H1 (cell line): ENCODE measurements around the gene PTPRT. TPM values are rescaled to one million over a fixed set of nuclear protein-coding genes. Genes with fewer than 3 reads are reported as not detected.

ENCODE experiments used
- CTCF ChIA-PET: fragments of 300-600 bp; sonication (Branson Sonifier 250); formaldehyde crosslinking; loops from one replicate; lab custom pipeline; 2021; ENCODE audit not compliant: partially characterized antibody; lab: Charles Lee
- POLR2A ChIA-PET: fragments of 300-600 bp; sonication (Branson Sonifier 250); formaldehyde crosslinking; loops from one replicate; lab custom pipeline; 2021; ENCODE audit warnings: inconsistent platforms; ENCODE audit not compliant: partially characterized antibody; lab: Charles Lee
- DNase-seq, 2 experiments: peaks; one replicate each; pipeline versions ENCODE4 v3.0.0 to v3.0.0-alpha.2; 2010 to 2022; ENCODE audit warnings: low spot score in 2 of 2, low read depth in 1 of 2, mixed read lengths in 1 of 2
- FAIRE-seq: peaks from 2 replicates; lab custom pipeline; 2011; peaks lifted over from hg19 to GRCh38; lab: Jason Lieb, UNC
- H2AFZ ChIP-seq: 2 replicates; pipeline ENCODE4 v1.8.1; 2012; ENCODE audit warnings: low read length, inconsistent platforms
- H2AK5ac ChIP-seq: 2 replicates; pipeline ENCODE4 v1.6.1; 2013; ENCODE audit warnings: low read depth, low read length
- H2BK120ac ChIP-seq: replicated peaks from 2 replicates; pipeline ENCODE3; 2013; ENCODE audit warnings: low read depth, low read length, inconsistent platforms
- H2BK12ac ChIP-seq: 2 replicates; pipeline ENCODE4 v1.6.1; 2013; ENCODE audit warnings: low read depth, low read length
- H2BK15ac ChIP-seq: 2 replicates; pipeline ENCODE4 v1.6.1; 2013; ENCODE audit warnings: low read length
- H2BK20ac ChIP-seq: 2 replicates; pipeline ENCODE4 v1.6.1; 2013; ENCODE audit warnings: low read length
- H2BK5ac ChIP-seq: 2 replicates; pipeline ENCODE4 v1.6.1; 2013; ENCODE audit warnings: low read depth, low read length
- H3K14ac ChIP-seq: 2 replicates; pipeline ENCODE4 v1.6.1; 2013; ENCODE audit warnings: inconsistent platforms; ENCODE audit not compliant: insufficient read length
- H3K18ac ChIP-seq: 2 replicates; pipeline ENCODE4 v1.6.1; 2013; ENCODE audit warnings: low read length; ENCODE audit errors: extremely low read depth
- H3K23ac ChIP-seq: 2 replicates; pipeline ENCODE4 v1.6.1; 2013; ENCODE audit warnings: inconsistent platforms; ENCODE audit not compliant: insufficient read length
- H3K23me2 ChIP-seq: 2 replicates; pipeline ENCODE4 v1.6.1; 2013; ENCODE audit warnings: low read depth, low read length
- H3K27ac ChIP-seq: 2 replicates; pipeline ENCODE4 v1.6.1; 2011; ENCODE audit warnings: low read depth, low read length, inconsistent platforms
- H3K27me3 ChIP-seq, 4 experiments: replicated peaks in 1 of 4; 1 replicate in 1 of 4; 2 replicates in 3 of 4; pipeline versions ENCODE4 v1.6.1 to v1.8.1; 2011 to 2013; ENCODE audit warnings: low read length in 3 of 4, mild to moderate bottlenecking in 3 of 4, inconsistent platforms in 2 of 4, mixed read lengths in 2 of 4, moderate library complexity in 1 of 4; ENCODE audit not compliant: control insufficient read depth in 3 of 4, insufficient read depth in 3 of 4; ENCODE audit errors: extremely low read depth in 1 of 4
- H3K36me3 ChIP-seq, 4 experiments: 2 replicates each; pipeline versions ENCODE4 v1.6.1 to v1.8.1; 2011 to 2013; ENCODE audit warnings: mild to moderate bottlenecking in 4 of 4, low read length in 3 of 4, moderate library complexity in 2 of 4, control low read depth in 1 of 4, inconsistent platforms in 1 of 4; ENCODE audit not compliant: insufficient read depth in 4 of 4, control insufficient read depth in 2 of 4
- H3K4ac ChIP-seq: replicated peaks from 2 replicates; pipeline ENCODE3; 2013; ENCODE audit warnings: low read length, low read depth, mixed read lengths, inconsistent platforms; ENCODE audit not compliant: insufficient read length
- H3K4me1 ChIP-seq, 4 experiments: replicated peaks in 1 of 4; 1 replicate in 1 of 4; 2 replicates in 3 of 4; pipeline versions ENCODE4 v1.6.1 to v1.8.1; 2011 to 2013; ENCODE audit warnings: low read length in 3 of 4, inconsistent platforms in 2 of 4, mixed read lengths in 1 of 4; ENCODE audit not compliant: insufficient read depth in 4 of 4, control insufficient read depth in 3 of 4
- H3K4me2 ChIP-seq, 2 experiments: 2 replicates each; pipeline versions ENCODE4 v1.6.1 to v1.8.1; 2011 to 2013; ENCODE audit warnings: low read depth in 2 of 2, low read length in 2 of 2, control low read depth in 1 of 2, inconsistent platforms in 1 of 2, mild to moderate bottlenecking in 1 of 2; ENCODE audit not compliant: insufficient read depth in 1 of 2
- H3K4me3 ChIP-seq, 4 experiments: fragments of 200-600, 300-600 bp in 1 of 4; sonication (generic), shearing (Covaris generic), sonication (Bioruptor Twin) in 1 of 4; 2 replicates each; pipeline versions ENCODE4 v1.5.1 to v1.8.1; 2011 to 2016; ENCODE audit warnings: low read length in 4 of 4, low read depth in 3 of 4, control low read depth in 2 of 4, inconsistent platforms in 2 of 4, mild to moderate bottlenecking in 2 of 4, mixed read lengths in 1 of 4, moderate library complexity in 1 of 4; ENCODE audit not compliant: insufficient read depth in 2 of 4; ENCODE audit errors: extremely low read depth in 1 of 4
- H3K56ac ChIP-seq: replicated peaks from 2 replicates; pipeline ENCODE3; 2013; ENCODE audit warnings: low read depth, mild to moderate bottlenecking, mixed read lengths, low read length, inconsistent platforms; ENCODE audit not compliant: insufficient read length
- H3K79me1 ChIP-seq: 2 replicates; pipeline ENCODE4 v1.6.1; 2013; ENCODE audit warnings: low read depth, low read length, control low read depth
- H3K79me2 ChIP-seq, 2 experiments: 2 replicates each; pipeline versions ENCODE4 v1.6.1 to v1.8.1; 2012 to 2013; ENCODE audit warnings: low read length in 2 of 2, mild to moderate bottlenecking in 2 of 2, inconsistent platforms in 1 of 2; ENCODE audit not compliant: insufficient read depth in 2 of 2, control insufficient read depth in 1 of 2
- H3K9ac ChIP-seq, 4 experiments: replicated peaks in 1 of 4; 1 replicate in 1 of 4; 2 replicates in 3 of 4; pipeline versions ENCODE4 v1.6.1 to v1.8.1; 2011 to 2013; ENCODE audit warnings: low read depth in 3 of 4, low read length in 3 of 4, control low read depth in 2 of 4, mild to moderate bottlenecking in 2 of 4, moderate library complexity in 2 of 4, inconsistent platforms in 1 of 4; ENCODE audit errors: extremely low read depth in 1 of 4
- H3K9me3 ChIP-seq, 2 experiments: 2 replicates each; pipeline versions ENCODE4 v1.6.1 to v1.8.1; 2012 to 2013; ENCODE audit warnings: mild to moderate bottlenecking in 2 of 2, moderate library complexity in 2 of 2, control low read depth in 1 of 2, inconsistent platforms in 1 of 2, low read depth in 1 of 2, low read length in 1 of 2, mixed read lengths in 1 of 2; ENCODE audit not compliant: insufficient read depth in 2 of 2
- H4K20me1 ChIP-seq, 2 experiments: replicated peaks in 1 of 2; 2 replicates each; pipeline versions ENCODE3 to v1.8.1; 2011 to 2013; ENCODE audit warnings: inconsistent platforms in 2 of 2, low read length in 2 of 2, mild to moderate bottlenecking in 1 of 2; ENCODE audit not compliant: insufficient read depth in 2 of 2, control insufficient read depth in 1 of 2
- H4K5ac ChIP-seq: 2 replicates; pipeline ENCODE4 v1.6.1; 2013; ENCODE audit warnings: low read length, low read depth, mixed read lengths, inconsistent platforms; ENCODE audit not compliant: insufficient read length
- H4K8ac ChIP-seq: 2 replicates; pipeline ENCODE4 v1.8.0; 2013; ENCODE audit warnings: mild to moderate bottlenecking, moderate library complexity, low read length, inconsistent platforms; ENCODE audit not compliant: insufficient read depth; ENCODE audit errors: extremely low read depth
- H4K91ac ChIP-seq: replicated peaks from 2 replicates; pipeline ENCODE3; 2013; ENCODE audit warnings: low read length, mixed read lengths, inconsistent platforms; ENCODE audit not compliant: insufficient read length
- ASH2L ChIP-seq: fragments of 200-600, 300-600 bp; sonication (generic); IDR thresholded peaks from one replicate; pipeline ENCODE4 v1.7.1; 2017; ENCODE audit warnings: low read length
- BACH1 ChIP-seq: IDR thresholded peaks from 2 replicates; pipeline ENCODE4 v1.6.1; 2012; ENCODE audit warnings: low read length, improper control_type of control experiment
- BCL11A ChIP-seq, 2 experiments: IDR thresholded peaks; one replicate each; pipeline ENCODE4 v1.6.1; 2011; ENCODE audit warnings: low read depth in 2 of 2, low read length in 2 of 2, mild to moderate bottlenecking in 2 of 2
- CEBPB ChIP-seq: IDR thresholded peaks from 2 replicates; pipeline ENCODE4 v1.6.1; 2012; ENCODE audit warnings: low read depth, low read length
- CTBP2 ChIP-seq: IDR thresholded peaks from 2 replicates; pipeline ENCODE4 v1.7.0; 2011; ENCODE audit warnings: borderline replicate concordance, mild to moderate bottlenecking, moderate library complexity, mixed read lengths, low read length; ENCODE audit not compliant: insufficient read depth, insufficient read length
- EP300 ChIP-seq, 2 experiments: IDR thresholded peaks; 1 replicate in 1 of 2; 2 replicates in 1 of 2; pipeline ENCODE4 v1.6.1; 2011 to 2012; ENCODE audit warnings: low read depth in 2 of 2, low read length in 2 of 2, mild to moderate bottlenecking in 2 of 2, borderline replicate concordance in 1 of 2, inconsistent platforms in 1 of 2, moderate library complexity in 1 of 2
- EZH2 ChIP-seq: fragments of 200-600 bp; sonication (generic); IDR thresholded peaks from 2 replicates; pipeline ENCODE4 v1.7.1; 2012; ENCODE audit warnings: low read depth, mild to moderate bottlenecking, moderate library complexity, low read length, inconsistent platforms; ENCODE audit not compliant: severe bottlenecking
- KDM5A ChIP-seq: fragments of 200-600 bp; IDR thresholded peaks from 2 replicates; pipeline ENCODE4 v1.7.1; 2012; ENCODE audit warnings: mild to moderate bottlenecking, low read length, inconsistent platforms, mixed read lengths
- MAX ChIP-seq: IDR thresholded peaks from 2 replicates; pipeline ENCODE4 v1.6.1; 2012; ENCODE audit warnings: inconsistent platforms
- NRF1 ChIP-seq: IDR thresholded peaks from 2 replicates; pipeline ENCODE4 v1.6.1; 2011; ENCODE audit warnings: mild to moderate bottlenecking, low read depth, low read length, improper control_type of control experiment
- POLR2A ChIP-seq, 2 experiments: IDR thresholded peaks; 1 replicate in 1 of 2; 2 replicates in 1 of 2; pipeline ENCODE4 v1.6.1; 2011; ENCODE audit warnings: low read depth in 2 of 2, low read length in 2 of 2, mild to moderate bottlenecking in 2 of 2; ENCODE audit errors: control extremely low read depth in 1 of 2
- POLR2AphosphoS5 ChIP-seq: IDR thresholded peaks from 2 replicates; pipeline ENCODE4 v1.6.1; 2011; ENCODE audit warnings: low read depth, low read length
- RBBP5 ChIP-seq: IDR thresholded peaks from 2 replicates; pipeline ENCODE4 v1.7.1; 2012; ENCODE audit warnings: low read depth, mild to moderate bottlenecking, inconsistent platforms, low read length, moderate library complexity, borderline replicate concordance
- SAP30 ChIP-seq: fragments of 300-600 bp; sonication (generic); IDR thresholded peaks from 2 replicates; pipeline ENCODE4 v1.7.1; 2012; ENCODE audit warnings: low read length, moderate library complexity, mild to moderate bottlenecking, inconsistent platforms; ENCODE audit not compliant: insufficient read depth, insufficient replicate concordance
- SIN3A ChIP-seq, 2 experiments: IDR thresholded peaks in 1 of 2; conservative IDR thresholded peaks in 1 of 2; 2 replicates each; pipeline ENCODE4 v1.6.1; 2011 to 2012; ENCODE audit warnings: low read length in 2 of 2, improper control_type of control experiment in 1 of 2, low read depth in 1 of 2, mild to moderate bottlenecking in 1 of 2
- TBP ChIP-seq: IDR thresholded peaks from 2 replicates; pipeline ENCODE4 v1.6.1; 2011; ENCODE audit warnings: low read depth, low read length, improper control_type of control experiment
- polyA plus RNA-seq, 7 experiments: library from polyadenylated mRNA; depleted of rRNA in 3 of 7; stranded (reverse) in 5 of 7; unstranded in 2 of 7; fragments of >200 nt in 5 of 7; fragments of 200-250 nt in 2 of 7; gene quantifications; 1 replicate in 5 of 7; 2 replicates in 1 of 7; 4 replicates in 1 of 7; pipeline versions ENCODE4 v1.2.1 to v1.2.3, GENCODE V29; 2011 to 2013; ENCODE audit warnings: missing spikeins in 2 of 7, mixed read lengths in 2 of 7
- total RNA-seq: library from RNA; stranded (reverse); fragmentation: NEBNext Ultra II Directional; extraction: Animal tissue kit (Norgen Biotek cat#: 25700); gene quantifications from 2 replicates; pipeline ENCODE4 v1.2.1, GENCODE V29; 2021

PTPRT gene
- total and polyA plus RNA-seq, 2 of the 8 experiments (the other 6 are each of a cell fraction or from before 2014, with no cell fraction given), result 0.33 to 1.8 TPM

GRCh38 chr20:42705550-42705949, 484.2 kb downstream of the PTPRT start:
- no peak overlapping the region for H3K4ac ChIP-seq
- DNase-seq, result no peak
- no peak overlapping the region for H2BK20ac ChIP-seq
- no peaks in the 10 kb centered on the region for H3K79me1 ChIP-seq
- no peak overlapping the region for H3K23ac ChIP-seq
- H2BK15ac ChIP-seq, result no peak overlapping the region
- no peaks in the 10 kb centered on the region; the same call in 1 of the 2 replicates for H3K23me2 ChIP-seq
- no peak overlapping the region for H2BK5ac ChIP-seq
- H4K8ac ChIP-seq, result no peak overlapping the region
- H3K14ac ChIP-seq, result no peak overlapping the region
- no peak overlapping the region for H3K4me3 ChIP-seq
- no peaks in the 10 kb centered on the region for H3K27me3 ChIP-seq
- no peak overlapping the region for H4K91ac ChIP-seq
- POLR2A ChIA-PET, result no interaction called here
- H3K36me3 ChIP-seq, result no peaks in the 10 kb centered on the region
- no peak overlapping the region for H2AFZ ChIP-seq
- no peak overlapping the region for H3K9ac ChIP-seq
- H3K9me3 ChIP-seq, result peaks cover 20 to 26% of the 10 kb centered on the region in 2 experiments; a peak in 3 of 4 replicates
- CTCF ChIA-PET, result no interaction called here
- no peak overlapping the region for H3K27ac ChIP-seq
- H2AK5ac ChIP-seq, result no peak overlapping the region
- no peak overlapping the region for H3K4me2 ChIP-seq
- H2BK120ac ChIP-seq, result no peak overlapping the region
- H3K56ac ChIP-seq, result no peak overlapping the region
- H3K18ac ChIP-seq, result no peak overlapping the region
- no peaks in the 10 kb centered on the region for H3K79me2 ChIP-seq
- H2BK12ac ChIP-seq, result no peak overlapping the region
- H4K5ac ChIP-seq, result no peak overlapping the region
- H4K20me1 ChIP-seq, result no peaks in the 10 kb centered on the region
- no peaks in the 10 kb centered on the region for H3K4me1 ChIP-seq
- no peak for FAIRE-seq
- TF ChIP-seq BACH1 (no peak), CTBP2 (no peak), SAP30 (no peak), RBBP5 (no peak), EZH2 (no peak), SIN3A (conservative IDR thresholded peaks at IDR 0.05 in 1 of 2, IDR thresholded peaks at IDR 0.05 in 1 of 2; ENCODE audit: low read depth in 1 of 2, low read length in 2 of 2) (no peak), CEBPB (no peak), TBP (no peak), EP300 (IDR thresholded peaks at IDR 0.05; ENCODE audit: borderline replicate concordance in 1 of 2, low read depth in 2 of 2, low read length in 2 of 2) (no peak), POLR2A (IDR thresholded peaks at IDR 0.05; ENCODE audit: control extremely low read depth in 1 of 2, low read depth in 2 of 2, low read length in 2 of 2) (no peak), KDM5A (no peak), BCL11A (IDR thresholded peaks at IDR 0.05; ENCODE audit: low read depth in 2 of 2, low read length in 2 of 2) (no peak), MAX (no peak), ASH2L (no peak), NRF1 (no peak), POLR2AphosphoS5 (no peak)
